Right lobe of liver (tissue), 6 donors: ENCODE data around the gene METTL5. TPM values are rescaled to one million over a fixed set of nuclear protein-coding genes. Genes with fewer than 3 reads are reported as not detected.
"Not testable (repeated sequence)": the region's sequence is repeated elsewhere in the genome, so short reads cannot be mapped to it uniquely, and the experiment has no call there.

ENCODE experiments used
- ATAC-seq, 4 donors: fragments of 200-7000 bp; cut with Tn5 transposase; one replicate each; pipeline ENCODE4 v1.9.1; 2020; ENCODE audit warnings: mild to moderate bottlenecking in 4 of 4, moderate library complexity in 4 of 4
- DNase-seq, 3 donors: peaks; one replicate each; pipeline ENCODE4 v3.0.0-alpha.2; 2020
- H3K27ac ChIP-seq, 3 donors: fragments of 200-600 bp; one replicate each; pipeline ENCODE4 v1.8.0; 2022
- H3K27me3 ChIP-seq, 2 donors: fragments of 200-600 bp; one replicate each; pipeline ENCODE4 v1.8.0; 2022
- H3K36me3 ChIP-seq, 4 donors: fragments of 200-600 bp; sonication (generic) in 1 of 4; one replicate each; pipeline versions ENCODE4 v1.5.1 to v1.8.0; 2017 to 2022; ENCODE audit warnings: control low read depth in 1 of 4
- H3K4me1 ChIP-seq, 4 donors: fragments of 200-600 bp; sonication (generic) in 1 of 4; one replicate each; pipeline versions ENCODE4 v1.5.1 to v1.8.0; 2017 to 2022; ENCODE audit warnings: control low read depth in 1 of 4
- H3K4me3 ChIP-seq, 3 donors: fragments of 200-600 bp; one replicate each; pipeline ENCODE4 v1.8.0; 2022
- H3K9me3 ChIP-seq, 4 donors: fragments of 200-600 bp; sonication (generic) in 1 of 4; one replicate each; pipeline versions ENCODE4 v1.5.1 to v1.8.0; 2017 to 2022; ENCODE audit warnings: control low read depth in 1 of 4
- POLR2A ChIP-seq: fragments of 450-650 bp; IDR thresholded peaks from one replicate; pipeline ENCODE4 v1.6.1; 2017; ENCODE audit warnings: antibody characterized with exemption, mild to moderate bottlenecking
- WGBS: methylation state at CpG from one replicate; pipeline ENCODE4 v1.1.6; 2018; ENCODE audit warnings: low coverage, low lambda C conversion rate; ENCODE audit not compliant: insufficient coverage; ENCODE audit errors: missing lambda C conversion rate; 5-methylcytosine and 5-hydroxymethylcytosine counted together
- intact Hi-C, 2 donors: fragments of 100-400 bp; cut with DNase I; formaldehyde crosslinking; loops; one replicate each; pipeline versions ENCODE4 v1.11.2 to v1.14.1; 2022
- total RNA-seq, 6 experiments: library from RNA; depleted of rRNA in 2 of 6; stranded (reverse); fragments of >200 nt in 2 of 6; fragmentation: NEBNext Ultra II Directional in 3 of 6; extraction: Animal tissue kit (Norgen Biotek cat#: 25700) in 3 of 6; gene quantifications; one replicate each; pipeline versions ENCODE4 v1.1.0 to v1.2.4, GENCODE V29; 2016 to 2023
- TF ChIP-seq, protein P1 (sequence below), 4 donors: fragments of 200-600 bp in 3 of 4; fragments of 450-650 bp in 1 of 4; IDR thresholded peaks; one replicate each; pipeline versions ENCODE4 v1.5.1 to v1.8.0; 2016 to 2022; ENCODE audit warnings: antibody characterized with exemption in 4 of 4, mild to moderate bottlenecking in 2 of 4
- donor health status: DM: no; HTN: yes; CAD: no.
- donor health status: DM: no; HTN: no; CAD: no.
- donor health status: DM: no; HTN: no; CAD: no.
- donor health status: DM: no; HTN: yes; CAD: no.
- donor health status: DM: no; HTN: yes; CAD: no.

METTL5 gene
- total RNA-seq, 6 experiments from 2014 or later, result 18.4 to 26.7 (median 20.7) TPM

DNA sequence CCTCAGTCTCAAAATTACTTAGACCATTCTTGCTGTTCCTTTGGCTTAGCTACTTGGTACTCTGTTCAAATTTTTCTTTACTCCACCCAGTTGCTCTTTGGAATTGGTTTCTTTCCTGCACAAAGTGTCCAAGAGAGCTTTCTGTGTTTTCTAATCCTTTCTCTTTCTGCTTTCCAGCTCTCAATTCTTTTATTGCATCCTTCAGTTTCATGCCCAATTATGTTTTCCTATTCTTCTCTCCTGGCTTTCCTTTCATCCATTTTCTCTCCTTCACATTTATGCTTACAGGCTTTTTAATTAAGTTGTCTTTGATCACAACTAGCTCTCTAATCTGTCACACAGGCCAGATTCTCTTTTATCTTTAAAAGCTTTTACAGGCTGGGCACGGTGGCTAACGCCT, 40.8 kb upstream of the METTL5 start:
- H3K4me1 ChIP-seq, result no peaks in the 10 kb centered on the region
- no CpG with 5 or more reads among the region's 2 CpGs for WGBS
- H3K9me3 ChIP-seq, result no peaks in the 10 kb centered on the region
- DNase-seq (no peak), ATAC-seq (no peak)
- intact Hi-C loops, result no loop called here
- H3K36me3 ChIP-seq, result no peaks in the 10 kb centered on the region
- TF ChIP-seq POLR2A, result no peak
- TF ChIP-seq, protein P1, sequence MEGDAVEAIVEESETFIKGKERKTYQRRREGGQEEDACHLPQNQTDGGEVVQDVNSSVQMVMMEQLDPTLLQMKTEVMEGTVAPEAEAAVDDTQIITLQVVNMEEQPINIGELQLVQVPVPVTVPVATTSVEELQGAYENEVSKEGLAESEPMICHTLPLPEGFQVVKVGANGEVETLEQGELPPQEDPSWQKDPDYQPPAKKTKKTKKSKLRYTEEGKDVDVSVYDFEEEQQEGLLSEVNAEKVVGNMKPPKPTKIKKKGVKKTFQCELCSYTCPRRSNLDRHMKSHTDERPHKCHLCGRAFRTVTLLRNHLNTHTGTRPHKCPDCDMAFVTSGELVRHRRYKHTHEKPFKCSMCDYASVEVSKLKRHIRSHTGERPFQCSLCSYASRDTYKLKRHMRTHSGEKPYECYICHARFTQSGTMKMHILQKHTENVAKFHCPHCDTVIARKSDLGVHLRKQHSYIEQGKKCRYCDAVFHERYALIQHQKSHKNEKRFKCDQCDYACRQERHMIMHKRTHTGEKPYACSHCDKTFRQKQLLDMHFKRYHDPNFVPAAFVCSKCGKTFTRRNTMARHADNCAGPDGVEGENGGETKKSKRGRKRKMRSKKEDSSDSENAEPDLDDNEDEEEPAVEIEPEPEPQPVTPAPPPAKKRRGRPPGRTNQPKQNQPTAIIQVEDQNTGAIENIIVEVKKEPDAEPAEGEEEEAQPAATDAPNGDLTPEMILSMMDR (IDR thresholded peaks at IDR 0.05), result no peak
- no peaks in the 10 kb centered on the region for H3K27me3 ChIP-seq
- no peak overlapping the region for H3K4me3 ChIP-seq
- no peak overlapping the region for H3K27ac ChIP-seq

DNA sequence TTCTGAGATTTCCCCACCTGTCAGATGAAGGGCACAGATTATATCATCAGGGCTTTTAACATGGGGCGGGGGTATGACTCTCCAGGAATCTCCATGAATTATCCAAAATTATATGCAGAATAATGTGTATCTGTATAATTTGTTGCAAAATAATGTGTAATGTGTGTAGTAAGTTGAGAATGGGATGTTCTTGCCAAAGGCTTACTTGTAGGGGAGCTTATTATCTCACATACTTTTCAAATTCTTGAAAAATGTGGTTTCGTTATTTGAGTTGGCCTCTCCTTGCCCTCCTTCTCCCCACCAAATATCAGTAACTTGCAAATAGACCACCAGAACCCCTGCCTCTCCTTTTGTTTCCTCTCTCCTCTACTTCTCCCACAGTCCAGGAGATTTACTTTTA, 38.1 kb upstream of the METTL5 start:
- no peak overlapping the region for H3K4me3 ChIP-seq
- DNase-seq, result no peak
- intact Hi-C loops, result no loop called here
- TF ChIP-seq, protein P1 (IDR thresholded peaks at IDR 0.05), result no peak
- TF ChIP-seq POLR2A, result no peak
- no peak for ATAC-seq
- 71% methylated on average over 2 of the region's 2 CpGs for WGBS
- H3K4me1 ChIP-seq, result no peaks in the 10 kb centered on the region
- H3K36me3 ChIP-seq, result no peaks in the 10 kb centered on the region
- H3K27me3 ChIP-seq, result no peaks in the 10 kb centered on the region
- no peaks in the 10 kb centered on the region for H3K9me3 ChIP-seq
- no peak overlapping the region for H3K27ac ChIP-seq

DNA sequence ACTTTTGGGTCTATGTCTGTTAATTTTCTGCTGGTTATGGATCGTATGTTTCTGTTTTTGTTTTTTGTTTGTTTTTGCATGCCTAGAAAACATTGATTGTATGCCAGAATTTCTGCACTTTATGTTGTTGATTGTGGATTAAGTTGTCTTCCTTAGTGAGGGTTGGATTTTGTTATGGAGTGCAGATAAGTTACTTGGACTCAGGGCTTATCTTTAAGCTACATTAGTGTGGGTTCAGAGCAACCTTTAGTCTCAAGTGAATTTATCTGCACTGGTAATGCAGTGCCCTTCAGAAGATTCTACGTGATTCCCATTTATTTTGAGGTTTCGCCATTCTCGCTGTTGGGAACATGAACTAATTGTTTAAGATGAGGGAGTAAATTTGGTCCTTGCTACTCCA, 35.4 kb upstream of the METTL5 start:
- no peaks in the 10 kb centered on the region for H3K27me3 ChIP-seq
- H3K36me3 ChIP-seq, result no peaks in the 10 kb centered on the region
- ATAC-seq (no peak), DNase-seq (no peak)
- TF ChIP-seq, protein P1 (IDR thresholded peaks at IDR 0.05), result no peak
- no peak for TF ChIP-seq POLR2A
- H3K9me3 ChIP-seq, result no peaks in the 10 kb centered on the region
- H3K27ac ChIP-seq, result no peak overlapping the region
- intact Hi-C loops, result no loop called here
- no peaks in the 10 kb centered on the region for H3K4me1 ChIP-seq
- no peak overlapping the region for H3K4me3 ChIP-seq
- WGBS, result 90% methylated on average over 4 of the region's 4 CpGs

DNA sequence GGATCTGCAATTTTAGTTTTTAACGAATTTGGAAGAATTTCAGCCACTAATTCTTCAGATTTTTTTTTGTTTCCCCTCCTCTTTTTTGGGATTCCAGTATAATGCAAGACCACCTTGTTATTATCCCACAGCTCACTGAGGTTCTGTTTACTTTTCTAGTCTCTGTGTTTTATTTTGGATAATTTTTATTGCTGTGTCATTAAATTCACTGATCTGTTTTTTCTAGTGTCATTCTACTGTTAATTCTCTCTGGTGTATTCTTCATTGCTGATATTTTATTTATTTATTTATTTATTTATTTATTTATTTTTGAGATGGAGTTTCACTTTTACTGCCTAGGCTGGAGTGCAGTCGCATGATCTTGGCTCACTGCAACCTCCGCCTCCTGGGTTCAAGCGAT, 34.7 kb upstream of the METTL5 start:
- ATAC-seq, result no peak
- Histone ChIP-seq H3K9me3 (no peaks in the 10 kb centered on the region), H3K36me3 (no peaks in the 10 kb centered on the region), H3K4me1 (no peaks in the 10 kb centered on the region), H3K27ac (no peak overlapping the region), H3K4me3 (no peak overlapping the region), H3K27me3 (no peaks in the 10 kb centered on the region)
- 97% methylated on average over 4 of the region's 4 CpGs for WGBS
- DNase-seq, result no peak
- TF ChIP-seq POLR2A, result no peak
- TF ChIP-seq, protein P1 (IDR thresholded peaks at IDR 0.05), result no peak
- intact Hi-C loops, result no loop called here

DNA sequence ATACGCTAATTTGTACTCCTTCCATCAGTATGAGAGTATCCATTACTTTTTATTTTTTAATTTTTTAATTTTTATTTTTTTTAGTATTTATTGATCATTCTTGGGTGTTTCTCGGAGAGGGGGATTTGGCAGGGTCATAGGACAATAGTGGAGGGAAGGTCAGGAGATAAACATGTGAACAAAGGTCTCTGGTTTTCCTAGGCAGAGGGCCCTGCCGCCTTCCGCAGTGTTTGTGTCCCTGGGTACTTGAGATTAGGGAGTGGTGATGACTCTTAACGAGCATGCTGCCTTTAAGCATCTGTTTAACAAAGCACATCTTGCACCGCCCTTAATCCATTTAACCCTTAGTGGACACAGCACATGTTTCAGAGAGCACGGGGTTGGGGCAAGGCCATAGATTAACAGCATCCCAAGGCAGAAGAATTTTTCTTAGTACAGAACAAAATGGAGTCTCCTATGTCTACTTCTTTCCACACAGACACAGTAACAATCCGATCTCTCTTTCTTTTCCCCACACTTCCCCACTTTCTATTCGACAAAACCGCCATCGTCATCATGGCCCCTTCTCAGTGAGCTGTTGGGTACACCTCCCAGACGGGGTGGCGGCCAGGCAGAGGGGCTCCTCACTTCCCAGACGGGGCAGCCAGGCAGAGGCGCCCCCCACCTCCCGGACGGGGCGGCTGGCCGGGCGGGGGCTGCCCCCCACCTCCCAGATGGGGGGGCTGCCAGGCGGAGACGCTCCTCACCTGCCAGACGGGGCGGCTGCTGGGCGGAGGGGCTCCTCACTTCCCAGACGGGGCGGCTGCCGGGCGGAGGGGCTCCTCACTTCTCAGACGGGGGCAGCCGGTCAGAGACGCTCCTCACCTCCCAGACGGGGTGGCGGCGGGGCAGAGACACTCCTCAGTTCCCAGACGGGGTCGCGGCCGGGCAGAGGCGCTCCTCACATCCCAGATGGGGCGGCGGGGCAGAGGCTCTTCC, 30.9 kb upstream of the METTL5 start:
- H3K4me1 ChIP-seq, result peaks cover 0 to 18% (median 0%) of the 10 kb centered on the region in 4 donors
- DNase-seq, ATAC-seq, intact Hi-C loops, H3K36me3 ChIP-seq, H3K9me3 ChIP-seq, H3K27me3 ChIP-seq, H3K27ac ChIP-seq, H3K4me3 ChIP-seq: not testable (repeated sequence)
- 79% methylated on average over 8 of the region's 42 CpGs for WGBS
